Left ventricle myocardium inferior (tissue), 1 donor: ENCODE measurements around the gene CD274. TPM values are rescaled to one million over a fixed set of nuclear protein-coding genes. Genes with fewer than 3 reads are reported as not detected.
"Not testable (repeated sequence)": the region's sequence is repeated elsewhere in the genome, so short reads cannot be mapped to it uniquely, and the experiment has no call there.

Experiments used
- DNase-seq: peaks from one replicate; pipeline ENCODE4 v3.0.0-alpha.2; 2020
- H3K27ac ChIP-seq: fragments of 200-600 bp; replicated peaks from 2 replicates; pipeline ENCODE4 v1.8.0; 2021
- H3K27me3 ChIP-seq: fragments of 200-600 bp; 2 replicates; pipeline ENCODE4 v1.8.0; 2021; ENCODE audit warnings: low read depth
- H3K36me3 ChIP-seq: fragments of 200-600 bp; 2 replicates; pipeline ENCODE4 v1.8.0; 2021
- H3K4me1 ChIP-seq: fragments of 200-600 bp; 2 replicates; pipeline ENCODE4 v1.8.0; 2021
- H3K4me3 ChIP-seq: fragments of 200-600 bp; 2 replicates; pipeline ENCODE4 v1.8.0; 2021; ENCODE audit warnings: mild to moderate bottlenecking, moderate library complexity
- H3K9me3 ChIP-seq: fragments of 200-600 bp; replicated peaks from 2 replicates; pipeline ENCODE4 v1.8.0; 2021
- intact Hi-C: fragments of 100-400 bp; cut with micrococcal nuclease; formaldehyde crosslinking; loops from one replicate; pipeline ENCODE4 v1.11.0; 2022
- total RNA-seq: library from RNA; stranded (reverse); fragmentation: NEBNext Ultra II Directional; extraction: Animal tissue kit (Norgen Biotek cat#: 25700); gene quantifications from one replicate; pipeline ENCODE4 v1.2.1, GENCODE V29; 2021
- TF ChIP-seq, protein P1 (sequence below): fragments of 200-600 bp; IDR thresholded peaks from 2 replicates; pipeline ENCODE4 v1.8.0; 2021; ENCODE audit warnings: antibody characterized with exemption, mild to moderate bottlenecking, borderline replicate concordance
- donor health status: DM: no; HTN: yes; CAD: no; lungs with severe emphysema.

CD274 gene
- total RNA-seq, 1 donor from 2014 or later = 14.7 TPM

DNA sequence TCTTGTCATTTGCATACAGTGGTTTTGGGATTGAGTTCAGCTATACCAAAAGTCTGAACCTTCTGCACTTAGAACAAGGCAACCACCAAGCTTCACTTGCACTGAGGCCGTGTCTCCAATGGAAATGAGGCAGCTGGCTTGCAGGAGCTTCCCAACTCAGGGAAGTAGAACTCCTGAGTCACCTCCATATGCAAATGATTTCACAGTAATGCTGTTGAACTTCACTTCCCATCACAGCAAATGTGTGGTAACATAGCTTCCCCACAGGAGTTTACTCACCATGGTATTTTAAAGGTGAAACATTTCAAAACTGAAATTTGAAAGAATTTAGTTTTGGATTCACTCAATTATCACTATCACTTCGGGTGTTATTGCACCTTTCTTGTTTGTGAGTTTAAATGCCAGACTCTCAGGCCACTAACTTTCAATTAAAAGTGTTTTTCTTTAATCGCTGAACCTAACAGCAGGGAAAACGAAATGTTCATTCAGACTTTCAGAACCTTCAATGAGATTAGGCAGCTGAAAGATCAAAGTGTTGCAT is 9.0 kb downstream of the CD274 start:
- Histone ChIP-seq H3K4me3 (no peak overlapping the region), H3K9me3 (no peaks in the 10 kb centered on the region), H3K27ac (no peak overlapping the region), H3K36me3 (peaks cover 52% of the 10 kb centered on the region), H3K27me3 (no peaks in the 10 kb centered on the region), H3K4me1 (peaks cover 12% of the 10 kb centered on the region)
- intact Hi-C loops = loop anchor here (5.0 kb wide), 1 partner anchor 128 kb away; no protein-coding TSS in a partner anchor
- no peak for DNase-seq
- TF ChIP-seq, protein P1, sequence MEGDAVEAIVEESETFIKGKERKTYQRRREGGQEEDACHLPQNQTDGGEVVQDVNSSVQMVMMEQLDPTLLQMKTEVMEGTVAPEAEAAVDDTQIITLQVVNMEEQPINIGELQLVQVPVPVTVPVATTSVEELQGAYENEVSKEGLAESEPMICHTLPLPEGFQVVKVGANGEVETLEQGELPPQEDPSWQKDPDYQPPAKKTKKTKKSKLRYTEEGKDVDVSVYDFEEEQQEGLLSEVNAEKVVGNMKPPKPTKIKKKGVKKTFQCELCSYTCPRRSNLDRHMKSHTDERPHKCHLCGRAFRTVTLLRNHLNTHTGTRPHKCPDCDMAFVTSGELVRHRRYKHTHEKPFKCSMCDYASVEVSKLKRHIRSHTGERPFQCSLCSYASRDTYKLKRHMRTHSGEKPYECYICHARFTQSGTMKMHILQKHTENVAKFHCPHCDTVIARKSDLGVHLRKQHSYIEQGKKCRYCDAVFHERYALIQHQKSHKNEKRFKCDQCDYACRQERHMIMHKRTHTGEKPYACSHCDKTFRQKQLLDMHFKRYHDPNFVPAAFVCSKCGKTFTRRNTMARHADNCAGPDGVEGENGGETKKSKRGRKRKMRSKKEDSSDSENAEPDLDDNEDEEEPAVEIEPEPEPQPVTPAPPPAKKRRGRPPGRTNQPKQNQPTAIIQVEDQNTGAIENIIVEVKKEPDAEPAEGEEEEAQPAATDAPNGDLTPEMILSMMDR = no peak

DNA sequence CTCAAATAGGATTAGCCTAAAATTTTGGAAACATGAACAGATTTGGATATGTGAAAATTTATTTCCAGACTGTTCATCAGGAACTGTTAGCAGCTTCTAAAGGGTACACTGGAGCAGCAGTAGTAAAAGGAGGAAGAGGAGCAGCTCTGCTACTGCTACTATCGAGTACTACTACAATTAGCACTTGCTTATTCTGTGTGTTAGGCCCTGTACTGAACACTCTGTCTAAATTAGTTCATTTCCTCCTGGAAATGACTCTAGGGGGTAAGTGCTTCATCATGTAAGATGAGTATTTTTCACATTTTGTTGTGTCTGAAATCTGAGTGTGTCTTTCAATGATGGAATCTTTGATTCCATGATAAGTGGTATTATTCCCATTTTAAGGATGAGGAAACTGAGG is 9.8 kb downstream of the CD274 start:
- TF ChIP-seq, protein P1 = no peak
- H3K27me3 ChIP-seq = no peaks in the 10 kb centered on the region
- H3K4me1 ChIP-seq = peaks cover 8% of the 10 kb centered on the region
- intact Hi-C loops = loop anchor here (10.0 kb wide), 1 partner anchor 65 kb away; no protein-coding TSS in a partner anchor
- no peaks in the 10 kb centered on the region for H3K9me3 ChIP-seq
- no peak overlapping the region for H3K27ac ChIP-seq
- H3K36me3 ChIP-seq = peaks cover 60% of the 10 kb centered on the region
- H3K4me3 ChIP-seq = no peak overlapping the region
- DNase-seq = no peak

DNA sequence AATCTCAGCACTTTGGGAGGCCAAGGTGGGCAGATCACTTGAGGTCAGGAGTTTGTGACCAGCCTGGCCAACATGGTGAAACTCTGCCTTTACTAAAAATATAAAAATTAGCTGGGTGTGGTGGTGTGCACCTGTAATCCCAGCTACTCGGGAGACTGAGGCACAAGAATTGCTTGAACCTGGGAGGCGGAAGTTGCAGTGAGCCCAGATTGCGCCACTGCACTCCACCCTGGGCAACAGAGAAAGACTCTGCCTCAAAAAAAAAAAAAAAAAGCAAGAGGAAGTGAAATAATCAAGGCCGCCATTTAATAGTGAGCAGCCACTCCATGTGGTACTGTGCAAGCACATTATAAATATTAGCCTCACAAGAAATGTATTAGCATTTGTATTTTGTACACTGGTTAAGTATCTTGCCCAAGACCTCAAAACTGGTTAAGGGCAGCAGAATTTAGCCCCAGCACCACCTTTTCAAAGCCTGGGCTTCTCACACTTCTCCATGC is 14.5 kb downstream of the CD274 start:
- intact Hi-C loops = loop anchor here (10.0 kb wide), 1 partner anchor 60 kb away; no protein-coding TSS in a partner anchor
- not testable (repeated sequence) for H3K27ac ChIP-seq, H3K9me3 ChIP-seq, H3K4me1 ChIP-seq, DNase-seq, H3K27me3 ChIP-seq, H3K4me3 ChIP-seq
- H3K36me3 ChIP-seq = peaks cover 60% of the 10 kb centered on the region

DNA sequence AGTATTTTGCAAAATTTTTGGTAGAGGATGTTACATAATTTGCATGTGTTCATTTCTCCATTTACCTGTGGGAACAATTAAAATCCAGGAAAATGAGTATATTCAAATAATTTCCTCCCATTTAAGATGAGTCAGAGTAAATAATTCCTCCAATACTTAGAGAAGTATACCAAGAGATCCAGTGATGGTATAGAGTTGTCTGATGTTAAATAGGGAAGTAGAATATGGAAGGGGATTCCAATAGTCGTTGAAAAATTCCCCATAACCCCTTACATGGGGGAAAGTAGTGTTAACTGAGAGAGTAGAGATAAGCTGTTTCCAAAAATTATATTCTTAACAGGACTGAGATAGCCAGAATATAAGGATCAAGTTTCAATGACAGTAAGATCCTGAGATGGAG is 15.7 kb downstream of the CD274 start:
- DNase-seq = no peak
- Histone ChIP-seq H3K9me3 (no peaks in the 10 kb centered on the region), H3K36me3 (peaks cover 58% of the 10 kb centered on the region), H3K4me1 (no peaks in the 10 kb centered on the region), H3K27ac (no peak overlapping the region), H3K27me3 (no peaks in the 10 kb centered on the region), H3K4me3 (no peak overlapping the region)
- TF ChIP-seq, protein P1 = no peak
- intact Hi-C loops = loop anchor here (10.0 kb wide), 1 partner anchor 59 kb away; no protein-coding TSS in a partner anchor

DNA sequence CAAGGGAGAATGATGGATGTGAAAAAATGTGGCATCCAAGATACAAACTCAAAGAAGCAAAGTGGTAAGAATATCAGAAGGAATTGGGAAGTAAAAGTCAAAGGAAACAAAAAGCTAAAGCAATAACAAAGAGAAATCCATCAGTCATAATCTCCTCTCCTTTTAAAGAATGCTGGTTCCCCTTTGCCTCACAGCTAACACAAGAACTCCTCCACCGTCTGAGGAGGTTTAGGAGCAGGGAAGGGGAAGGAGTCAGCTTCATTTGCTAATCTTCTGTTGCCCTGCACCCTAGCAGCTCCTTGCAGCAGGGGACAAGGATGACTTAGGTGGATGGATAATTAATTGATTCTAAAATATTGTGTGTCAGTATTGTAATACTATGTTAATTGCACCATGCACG is 16.4 kb downstream of the CD274 start:
- no peaks in the 10 kb centered on the region for H3K27me3 ChIP-seq
- DNase-seq = no peak
- H3K9me3 ChIP-seq = no peaks in the 10 kb centered on the region
- H3K4me3 ChIP-seq = no peak overlapping the region
- H3K4me1 ChIP-seq = no peaks in the 10 kb centered on the region
- H3K36me3 ChIP-seq = peaks cover 58% of the 10 kb centered on the region
- TF ChIP-seq, protein P1 = no peak
- intact Hi-C loops = loop anchor here (10.0 kb wide), 1 partner anchor 58 kb away; no protein-coding TSS in a partner anchor
- H3K27ac ChIP-seq = no peak overlapping the region

DNA sequence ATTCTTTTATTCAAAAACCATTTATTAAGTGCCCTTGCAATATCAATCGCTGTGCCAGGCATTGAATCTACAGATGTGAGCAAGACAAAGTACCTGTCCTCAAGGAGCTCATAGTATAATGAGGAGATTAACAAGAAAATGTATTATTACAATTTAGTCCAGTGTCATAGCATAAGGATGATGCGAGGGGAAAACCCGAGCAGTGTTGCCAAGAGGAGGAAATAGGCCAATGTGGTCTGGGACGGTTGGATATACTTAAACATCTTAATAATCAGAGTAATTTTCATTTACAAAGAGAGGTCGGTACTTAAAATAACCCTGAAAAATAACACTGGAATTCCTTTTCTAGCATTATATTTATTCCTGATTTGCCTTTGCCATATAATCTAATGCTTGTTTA is 18.5 kb downstream of the CD274 start:
- peaks cover 44% of the 10 kb centered on the region for H3K36me3 ChIP-seq
- H3K4me3 ChIP-seq = no peak overlapping the region
- H3K4me1 ChIP-seq = no peaks in the 10 kb centered on the region
- no peaks in the 10 kb centered on the region for H3K9me3 ChIP-seq
- TF ChIP-seq, protein P1 = no peak
- intact Hi-C loops = loop anchor here (10.0 kb wide), 1 partner anchor 56 kb away; no protein-coding TSS in a partner anchor
- H3K27ac ChIP-seq = no peak overlapping the region
- no peak for DNase-seq
- H3K27me3 ChIP-seq = no peaks in the 10 kb centered on the region
